ENCODE measurements around the gene TRPC6. TPM values are rescaled to one million over a fixed set of nuclear protein-coding genes. Genes with fewer than 3 reads are reported as not detected.

TRPC6 gene
- total RNA-seq, 4 donors from 2014 or later, result 3.9 to 7.3 (median 6.0) TPM

GRCh38 chr11:101477926-101478325 lies 105.9 kb downstream of the TRPC6 start:
- DNase-seq (ENCODE audit: low spot score in 2 of 2), result no peak
- WGBS, 2 donors, result 52 to 70% methylated on average over 3 of the region's 3 CpGs
- intact Hi-C loops (cut with DNase I; ENCODE audit: low total_unique reads), result no loop called here

GRCh38 chr11:101476191-101476590 lies 107.6 kb downstream of the TRPC6 start:
- intact Hi-C loops (cut with DNase I; ENCODE audit: low total_unique reads), result no loop called here
- no peak overlapping the region for H3K4me3 ChIP-seq (ENCODE audit: low read depth, poor library complexity, severe bottlenecking)
- DNase-seq (ENCODE audit: low spot score in 2 of 2), result no peak
- WGBS, 2 donors, result 82 to 83% methylated on average over 6 of the region's 6 CpGs
- TF ChIP-seq CTCF (IDR thresholded peaks at IDR 0.05), result no peak
- no peak for TF ChIP-seq POLR2A (IDR thresholded peaks at IDR 0.05)

More at GRCh38 chr11:101477926-101478325, 105.9 kb downstream of the TRPC6 start:
- H3K4me3 ChIP-seq (ENCODE audit: low read depth, poor library complexity, severe bottlenecking), result no peak overlapping the region
- TF ChIP-seq CTCF (IDR thresholded peaks at IDR 0.05) (no peak), POLR2A (IDR thresholded peaks at IDR 0.05) (no peak)

GRCh38 chr11:101475699-101476098 lies 108.1 kb downstream of the TRPC6 start:
- TF ChIP-seq POLR2A (IDR thresholded peaks at IDR 0.05), result no peak
- TF ChIP-seq CTCF (IDR thresholded peaks at IDR 0.05), result no peak
- no peak overlapping the region for H3K4me3 ChIP-seq (ENCODE audit: low read depth, poor library complexity, severe bottlenecking)
- intact Hi-C loops (cut with DNase I; ENCODE audit: low total_unique reads), result no loop called here
- no peak for DNase-seq (ENCODE audit: low spot score in 2 of 2)
- 69 to 76% methylated on average over 4 of the region's 4 CpGs for WGBS, 2 donors

GRCh38 chr11:101474666-101475065 lies 109.1 kb downstream of the TRPC6 start:
- no peak for DNase-seq (ENCODE audit: low spot score in 2 of 2)
- intact Hi-C loops (cut with DNase I; ENCODE audit: low total_unique reads), result no loop called here
- H3K4me3 ChIP-seq (ENCODE audit: low read depth, poor library complexity, severe bottlenecking), result no peak overlapping the region
- 85% methylated on average over 3 of the region's 3 CpGs for WGBS, 2 donors
- TF ChIP-seq CTCF (IDR thresholded peaks at IDR 0.05), result no peak
- TF ChIP-seq POLR2A (IDR thresholded peaks at IDR 0.05), result no peak

- no peak overlapping the region for H3K4me3 ChIP-seq (ENCODE audit: low read depth, poor library complexity, severe bottlenecking)
- intact Hi-C loops (cut with DNase I; ENCODE audit: low total_unique reads), result no loop called here
- TF ChIP-seq CTCF (IDR thresholded peaks at IDR 0.05) (no peak), POLR2A (IDR thresholded peaks at IDR 0.05) (no peak)
- WGBS, 2 donors, result 75 to 76% methylated on average over 3 of the region's 3 CpGs
- DNase-seq (ENCODE audit: low spot score in 2 of 2), result no peak
Observed at GRCh38 chr11:101470881-101471520, 112.8 kb downstream of the TRPC6 start.

- no peak for TF ChIP-seq CTCF (IDR thresholded peaks at IDR 0.05)
- DNase-seq (ENCODE audit: low spot score in 2 of 2), result no peak
- intact Hi-C loops (cut with DNase I; ENCODE audit: low total_unique reads), result no loop called here
- 27 to 39% methylated on average over 2 of the region's 2 CpGs for WGBS, 2 donors
- H3K4me3 ChIP-seq (ENCODE audit: low read depth, poor library complexity, severe bottlenecking), result no peak overlapping the region
Observed at GRCh38 chr11:101470419-101470818, 113.4 kb downstream of the TRPC6 start.

Measured in lower leg skin (tissue), 4 donors.